ENCODE data around the gene RIIAD1.

GRCh38 chr1:151721788-151722510, 627 bp downstream of the RIIAD1 start:
- TF ChIP-seq CTCF (tag by site-specific recombination; IDR thresholded peaks at IDR 0.05) (no peak), BCL11A (tag by site-specific recombination; IDR thresholded peaks at IDR 0.05; ENCODE audit: low read depth) (no peak), ZNF654 (tag by site-specific recombination; IDR thresholded peaks at IDR 0.05; ENCODE audit: low read depth) (no peak), ZNF341 (tag by site-specific recombination; IDR thresholded peaks at IDR 0.05; ENCODE audit: low read depth) (no peak), ZNF121 (tag by site-specific recombination; IDR thresholded peaks at IDR 0.05) (no peak), ZNF239 (tag by site-specific recombination; IDR thresholded peaks at IDR 0.05) (no peak), MYNN (tag by site-specific recombination; IDR thresholded peaks at IDR 0.05; ENCODE audit: borderline replicate concordance) (no peak), ZBTB49 (tag by site-specific recombination; IDR thresholded peaks at IDR 0.05; ENCODE audit: low read depth) (no peak), KLF10 (tag by site-specific recombination; IDR thresholded peaks at IDR 0.05) (no peak), ZNF146 (tag by site-specific recombination; IDR thresholded peaks at IDR 0.05) (no peak), ZNF37A (tag by site-specific recombination; IDR thresholded peaks at IDR 0.05) (no peak)
